Smooth muscle cell (in vitro differentiated cells): ENCODE results near the gene PLOD3. TPM values are rescaled to one million over a fixed set of nuclear protein-coding genes. Genes with fewer than 3 reads are reported as not detected.

ENCODE experiments used
- DNase-seq: peaks from one replicate; lab custom pipeline; 2025; ENCODE audit not compliant: unreplicated experiment; lab: John Stamatoyannopoulos, UW
- H2AFZ ChIP-seq: fragments of 200-600 bp; sonication (generic); 2 replicates; pipeline ENCODE4 v1.6.0; 2016; ENCODE audit warnings: antibody characterized with exemption, low read depth, mild to moderate bottlenecking
- H3F3A ChIP-seq: fragments of 200-600 bp; sonication (generic); 2 replicates; pipeline ENCODE4 v1.6.0; 2017; ENCODE audit warnings: antibody characterized with exemption, low read depth
- H3K27ac ChIP-seq: fragments of 200-600 bp; sonication (generic); 2 replicates; pipeline ENCODE4 v1.5.1; 2016; ENCODE audit warnings: low read depth, mild to moderate bottlenecking
- H3K27me3 ChIP-seq: fragments of 200-600 bp; sonication (generic); 2 replicates; pipeline ENCODE4 v1.6.1; 2016; ENCODE audit warnings: low read depth, mild to moderate bottlenecking
- H3K36me3 ChIP-seq: fragments of 200-600 bp; sonication (generic); 2 replicates; pipeline ENCODE4 v1.5.1; 2016; ENCODE audit warnings: low read depth
- H3K4me1 ChIP-seq: fragments of 200-600 bp; sonication (generic); 2 replicates; pipeline ENCODE4 v1.5.1; 2016; ENCODE audit warnings: low read depth
- H3K4me2 ChIP-seq: fragments of 200-600 bp; sonication (generic); 2 replicates; pipeline ENCODE4 v1.6.0; 2016; ENCODE audit warnings: mild to moderate bottlenecking
- H3K4me3 ChIP-seq: fragments of 200-600 bp; sonication (generic); 2 replicates; pipeline ENCODE4 v1.5.1; 2016; ENCODE audit warnings: mild to moderate bottlenecking
- H3K79me2 ChIP-seq: fragments of 200-600 bp; sonication (generic); 2 replicates; pipeline ENCODE4 v1.6.0; 2016; ENCODE audit warnings: low read depth, mild to moderate bottlenecking
- H3K9ac ChIP-seq: fragments of 200-600 bp; sonication (generic); 2 replicates; pipeline ENCODE4 v1.6.0; 2016; ENCODE audit warnings: low read depth
- H3K9me3 ChIP-seq: fragments of 200-600 bp; sonication (generic); replicated peaks from 2 replicates; pipeline ENCODE4 v1.5.1; 2016; ENCODE audit warnings: low read depth
- H4K20me1 ChIP-seq: fragments of 200-600 bp; sonication (generic); 2 replicates; pipeline ENCODE4 v1.6.0; 2016; ENCODE audit warnings: low read depth
- WGBS: methylation state at CpG from one replicate; pipeline ENCODE4 v1.1.7; 2016; ENCODE audit warnings: low lambda C conversion rate; 5-methylcytosine and 5-hydroxymethylcytosine counted together
- polyA plus RNA-seq: library from polyadenylated mRNA; unstranded; fragments of >200 nt; fragmentation: Nextera tagmentation; extraction: Ambion mirVana; gene quantifications from 2 replicates; pipeline ENCODE4 v1.2.1, GENCODE V29; 2016
- total RNA-seq: library from RNA; depleted of rRNA; stranded (reverse); fragments of >200 nt; gene quantifications from 2 replicates; pipeline ENCODE4 v1.2.3, GENCODE V29; 2014
- TF ChIP-seq, protein P1 (sequence below): fragments of 200-600 bp; sonication (generic); IDR thresholded peaks from 2 replicates; pipeline ENCODE4 v1.5.1; 2017; ENCODE audit warnings: borderline replicate concordance, mild to moderate bottlenecking, antibody characterized with exemption; ENCODE audit not compliant: insufficient read depth, poor library complexity, severe bottlenecking

Gene PLOD3
- total and polyA plus RNA-seq, 2 experiments from 2014 or later: 58.4 to 168 TPM

DNA sequence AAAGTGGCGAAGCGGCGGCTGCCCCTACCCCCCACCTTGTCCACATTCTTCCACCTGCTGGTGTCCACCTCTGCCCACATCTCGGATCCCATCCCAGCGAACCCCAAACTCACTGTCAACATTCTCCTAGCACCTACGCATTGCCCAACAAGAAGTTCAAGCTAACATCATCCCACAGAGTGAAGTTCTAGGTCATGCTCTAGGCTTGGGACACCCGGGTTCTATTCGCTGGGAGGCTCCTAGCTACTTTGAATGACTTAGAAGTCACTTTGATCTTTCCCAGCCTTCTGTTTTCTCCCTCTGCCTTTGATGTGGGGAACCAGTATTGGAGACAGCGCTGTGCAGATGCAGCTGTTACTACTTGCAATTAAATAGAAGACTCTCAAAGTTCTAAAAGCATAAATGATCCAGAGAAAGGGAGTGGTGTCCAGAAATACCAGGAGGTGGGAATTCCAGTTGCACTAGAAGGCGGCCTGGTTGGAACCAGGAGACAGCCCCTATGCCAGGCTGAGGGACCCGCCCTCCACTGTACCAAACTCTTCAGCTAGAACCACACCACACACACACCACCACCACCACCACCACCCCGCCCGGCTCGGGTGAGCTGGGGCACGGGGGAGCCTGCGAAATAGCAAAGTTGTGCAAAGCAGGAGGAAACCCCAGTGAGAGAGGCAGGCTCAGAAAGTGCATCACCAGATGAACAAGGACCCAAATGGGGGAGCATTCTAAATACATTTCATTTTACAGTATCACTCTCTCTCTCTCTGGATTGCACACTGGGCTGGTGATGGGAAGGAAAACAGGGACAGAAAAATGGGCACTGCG, 46.6 kb downstream of the PLOD3 start:
- Histone ChIP-seq H3K4me3 (no peak overlapping the region), H3K9ac (no peak overlapping the region), H3K36me3 (no peaks in the 10 kb centered on the region), H3K9me3 (no peaks in the 10 kb centered on the region), H3K79me2 (no peaks in the 10 kb centered on the region), H3K4me1 (peaks cover 33% of the 10 kb centered on the region), H3K27ac (no peak overlapping the region), H4K20me1 (no peaks in the 10 kb centered on the region), H3K27me3 (peaks cover 77% of the 10 kb centered on the region), H2AFZ (no peak overlapping the region), H3F3A (peaks cover 10% of the 10 kb centered on the region), H3K4me2 (no peak overlapping the region)
- TF ChIP-seq, protein P1, sequence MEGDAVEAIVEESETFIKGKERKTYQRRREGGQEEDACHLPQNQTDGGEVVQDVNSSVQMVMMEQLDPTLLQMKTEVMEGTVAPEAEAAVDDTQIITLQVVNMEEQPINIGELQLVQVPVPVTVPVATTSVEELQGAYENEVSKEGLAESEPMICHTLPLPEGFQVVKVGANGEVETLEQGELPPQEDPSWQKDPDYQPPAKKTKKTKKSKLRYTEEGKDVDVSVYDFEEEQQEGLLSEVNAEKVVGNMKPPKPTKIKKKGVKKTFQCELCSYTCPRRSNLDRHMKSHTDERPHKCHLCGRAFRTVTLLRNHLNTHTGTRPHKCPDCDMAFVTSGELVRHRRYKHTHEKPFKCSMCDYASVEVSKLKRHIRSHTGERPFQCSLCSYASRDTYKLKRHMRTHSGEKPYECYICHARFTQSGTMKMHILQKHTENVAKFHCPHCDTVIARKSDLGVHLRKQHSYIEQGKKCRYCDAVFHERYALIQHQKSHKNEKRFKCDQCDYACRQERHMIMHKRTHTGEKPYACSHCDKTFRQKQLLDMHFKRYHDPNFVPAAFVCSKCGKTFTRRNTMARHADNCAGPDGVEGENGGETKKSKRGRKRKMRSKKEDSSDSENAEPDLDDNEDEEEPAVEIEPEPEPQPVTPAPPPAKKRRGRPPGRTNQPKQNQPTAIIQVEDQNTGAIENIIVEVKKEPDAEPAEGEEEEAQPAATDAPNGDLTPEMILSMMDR: peak; percentile 2
- WGBS: 8% methylated on average over 17 of the region's 17 CpGs
- no peak for DNase-seq

DNA sequence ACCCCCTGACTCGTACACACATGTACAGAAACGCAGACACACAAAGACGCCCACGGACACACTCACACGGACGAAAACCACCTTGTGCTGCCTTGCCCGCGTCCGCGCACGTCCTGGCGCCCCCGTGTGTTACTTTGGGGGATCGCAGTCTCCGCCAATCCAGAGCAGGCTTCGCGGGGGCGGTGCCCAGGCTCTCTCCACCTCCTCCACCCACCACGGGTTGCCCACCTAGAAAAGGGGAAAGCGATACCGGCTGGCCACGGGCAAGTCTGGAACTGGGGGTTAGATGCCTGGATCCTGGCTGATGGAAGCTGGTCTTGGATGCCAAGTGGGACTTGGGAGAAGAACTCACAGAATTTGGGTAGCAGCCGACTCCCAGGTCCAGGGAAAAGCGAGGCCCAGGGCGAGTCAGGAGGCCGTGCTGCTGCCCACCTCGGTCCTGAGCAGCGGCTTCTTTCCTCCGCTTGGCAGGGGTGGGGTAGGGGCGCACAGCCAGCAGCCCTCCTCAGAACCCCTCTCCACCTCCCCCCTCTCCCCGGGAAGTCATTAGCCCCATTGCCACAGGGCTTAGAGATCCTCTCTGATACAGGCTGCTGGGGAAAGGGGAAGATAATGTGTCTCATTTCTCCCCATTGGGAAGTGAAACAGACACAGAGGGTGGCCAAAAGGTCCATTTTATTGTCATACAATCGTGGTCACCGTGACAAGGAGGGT, 47.4 kb downstream of the PLOD3 start:
- Histone ChIP-seq H3K27ac (no peak overlapping the region), H3K79me2 (no peaks in the 10 kb centered on the region), H3K4me3 (no peak overlapping the region), H3K4me1 (peaks cover 39% of the 10 kb centered on the region), H4K20me1 (peaks cover 3% of the 10 kb centered on the region), H3K4me2 (peak overlapping the region; percentile 30), H3K9ac (no peak overlapping the region), H3F3A (peaks cover 10% of the 10 kb centered on the region), H3K27me3 (peaks cover 72% of the 10 kb centered on the region), H3K36me3 (no peaks in the 10 kb centered on the region), H2AFZ (no peak overlapping the region), H3K9me3 (no peaks in the 10 kb centered on the region)
- TF ChIP-seq, protein P1: peak; percentile 80
- DNase-seq: peak; percentile 52
- WGBS: 5% methylated on average over 32 of the region's 33 CpGs

- Histone ChIP-seq H3K27ac (no peak overlapping the region), H3K9me3 (no peaks in the 10 kb centered on the region), H3K4me1 (peaks cover 39% of the 10 kb centered on the region), H2AFZ (no peak overlapping the region), H3F3A (peaks cover 10% of the 10 kb centered on the region), H3K9ac (no peak overlapping the region), H3K4me2 (peak overlapping the region; percentile 30), H3K27me3 (peaks cover 72% of the 10 kb centered on the region), H4K20me1 (peaks cover 10% of the 10 kb centered on the region), H3K79me2 (no peaks in the 10 kb centered on the region), H3K4me3 (no peak overlapping the region), H3K36me3 (no peaks in the 10 kb centered on the region)
- TF ChIP-seq, protein P1: no peak
- 1% methylated on average over 15 of the region's 18 CpGs for WGBS
- no peak for DNase-seq
Measured at GRCh38 chr7:101169110-101169837, 48.1 kb downstream of the PLOD3 start.
